GM23338 (cell line): ENCODE measurements around the gene TMED3. TPM values are rescaled to one million over a fixed set of nuclear protein-coding genes. Genes with fewer than 3 reads are reported as not detected.

ENCODE experiments used
- ATAC-seq: fragments of 200-7000 bp; cut with Tn5 transposase; 3 replicates; pipeline ENCODE4 v1.9.1; 2020
- DNase-seq: peaks from one replicate; pipeline ENCODE4 v3.0.0-alpha.2; 2015; ENCODE audit warnings: low spot score
- H2AFZ ChIP-seq: fragments of 200-600 bp; sonication (generic); 2 replicates; pipeline ENCODE4 v1.8.0; 2016; ENCODE audit warnings: antibody characterized with exemption, mild to moderate bottlenecking, moderate library complexity
- H3F3A ChIP-seq: fragments of 200-600 bp; sonication (generic); replicated peaks from 2 replicates; pipeline ENCODE4 v1.8.0; 2017; ENCODE audit warnings: antibody characterized with exemption, mixed run types, low read depth
- H3K27ac ChIP-seq: fragments of 200-600 bp; sonication (generic); 2 replicates; pipeline ENCODE4 v1.6.1; 2016; ENCODE audit warnings: low read depth
- H3K27me3 ChIP-seq: fragments of 200-600 bp; sonication (generic); 2 replicates; pipeline ENCODE4 v1.8.0; 2016; ENCODE audit warnings: mild to moderate bottlenecking, mixed run types, moderate library complexity; ENCODE audit not compliant: insufficient read depth
- H3K36me3 ChIP-seq: fragments of 200-600 bp; sonication (generic); 2 replicates; pipeline ENCODE4 v1.8.0; 2016; ENCODE audit warnings: mild to moderate bottlenecking; ENCODE audit not compliant: insufficient read depth
- H3K4me1 ChIP-seq: fragments of 200-600 bp; sonication (generic); 2 replicates; pipeline ENCODE4 v1.8.0; 2016; ENCODE audit warnings: mild to moderate bottlenecking, moderate library complexity; ENCODE audit not compliant: insufficient read depth
- H3K4me2 ChIP-seq: fragments of 200-600 bp; sonication (generic); 2 replicates; pipeline ENCODE4 v1.7.1; 2017; ENCODE audit warnings: mixed run types
- H3K4me3 ChIP-seq: fragments of 200-600 bp; sonication (generic); 2 replicates; pipeline ENCODE4 v1.6.1; 2016; ENCODE audit warnings: mixed run types
- H3K79me2 ChIP-seq: fragments of 200-600 bp; sonication (generic); replicated peaks from 2 replicates; pipeline ENCODE4 v1.8.0; 2017; ENCODE audit warnings: mild to moderate bottlenecking; ENCODE audit not compliant: insufficient read depth
- H3K9me2 ChIP-seq: fragments of 200-600 bp; sonication (generic); 2 replicates; pipeline ENCODE4 v1.8.0; 2017; ENCODE audit not compliant: insufficient read depth
- H4K20me1 ChIP-seq: fragments of 200-600 bp; sonication (generic); replicated peaks from 2 replicates; pipeline ENCODE4 v1.8.0; 2017; ENCODE audit warnings: mild to moderate bottlenecking; ENCODE audit not compliant: insufficient read depth
- H3K27ac Mint-ChIP-seq: 2 replicates; pipeline ENCODE4 v1.8.0; 2020; ENCODE audit warnings: inconsistent platforms, mild to moderate bottlenecking, moderate library complexity, mixed read lengths
- H3K27me3 Mint-ChIP-seq: 3 replicates; pipeline ENCODE4 v1.8.0; 2022; ENCODE audit warnings: low read depth, mild to moderate bottlenecking, moderate library complexity, mixed read lengths, inconsistent platforms; ENCODE audit not compliant: insufficient read depth, poor library complexity
- H3K36me3 Mint-ChIP-seq: 3 replicates; pipeline ENCODE4 v1.8.0; 2021; ENCODE audit warnings: low read depth, mild to moderate bottlenecking, inconsistent platforms, moderate library complexity, mixed read lengths
- H3K4me1 Mint-ChIP-seq: 3 replicates; pipeline ENCODE4 v1.8.0; 2020; ENCODE audit warnings: mild to moderate bottlenecking, inconsistent platforms, mixed read lengths
- H3K4me3 Mint-ChIP-seq: 3 replicates; pipeline ENCODE4 v1.8.0; 2021; ENCODE audit warnings: moderate library complexity, mild to moderate bottlenecking, inconsistent platforms, mixed read lengths
- H3K9me3 Mint-ChIP-seq: 3 replicates; pipeline ENCODE4 v1.8.0; 2020; ENCODE audit warnings: moderate library complexity, mild to moderate bottlenecking, inconsistent platforms, mixed read lengths
- CTCF ChIP-seq, 2 experiments: fragments of 200-600 bp in 1 of 2; sonication (generic) in 1 of 2; conservative IDR thresholded peaks; 2 replicates each; pipeline versions ENCODE4 v1.5.1 to v1.6.1; 2016 to 2017; ENCODE audit warnings: antibody characterized with exemption in 2 of 2, low read depth in 2 of 2, mild to moderate bottlenecking in 2 of 2, moderate library complexity in 1 of 2
- ETS1 ChIP-seq: IDR thresholded peaks from 2 replicates; pipeline ENCODE4 v1.6.1; 2016; ENCODE audit warnings: antibody characterized with exemption
- JUNB ChIP-seq: IDR thresholded peaks from one replicate; pipeline ENCODE4 v1.6.1; 2016; ENCODE audit warnings: antibody characterized with exemption; ENCODE audit not compliant: unreplicated experiment
- NANOG ChIP-seq: IDR thresholded peaks from 2 replicates; pipeline ENCODE4 v1.6.1; 2016; ENCODE audit warnings: antibody characterized with exemption, borderline replicate concordance
- POLR2AphosphoS5 ChIP-seq: IDR thresholded peaks from 2 replicates; pipeline ENCODE4 v1.6.1; 2016; ENCODE audit warnings: antibody characterized with exemption, low read depth
- REST ChIP-seq: IDR thresholded peaks from one replicate; pipeline ENCODE4 v1.6.1; 2018; ENCODE audit warnings: antibody characterized with exemption; ENCODE audit not compliant: unreplicated experiment
- STAT1 ChIP-seq: IDR thresholded peaks from one replicate; pipeline ENCODE4 v1.6.1; 2016; ENCODE audit warnings: antibody characterized with exemption; ENCODE audit not compliant: unreplicated experiment
- ZNF114 ChIP-seq: fragments of 250-450 bp; sonication (Bioruptor Pico); IDR thresholded peaks from 2 replicates; pipeline ENCODE4 v1.5.0; 2020; ENCODE audit warnings: mild to moderate bottlenecking, moderate library complexity
- polyA plus RNA-seq: library from polyadenylated mRNA; unstranded; fragments of >200 nt; fragmentation: Nextera tagmentation; extraction: Ambion mirVana; gene quantifications from 2 replicates; pipeline ENCODE4 v1.2.1, GENCODE V29; 2016
- total RNA-seq: library from RNA; depleted of rRNA; stranded (reverse); fragments of >200 nt; shearing (Covaris generic); gene quantifications from 2 replicates; pipeline ENCODE4 v1.2.3, GENCODE V29; 2014

Gene TMED3
- total and polyA plus RNA-seq, 2 experiments from 2014 or later = 33.7 to 49.2 TPM

GRCh38 chr15:79337591-79337990, 26.7 kb downstream of the TMED3 start (continued):
- TF ChIP-seq REST (no peak), ZNF114 (CRISPR knock-in tag) (no peak), POLR2AphosphoS5 (no peak), CTCF (conservative IDR thresholded peaks at IDR 0.05; ENCODE audit: low read depth in 2 of 2) (no peak), NANOG (no peak), ETS1 (no peak), JUNB (no peak)

GRCh38 chr15:79339588-79340314, 28.8 kb downstream of the TMED3 start:
- peaks cover 5% of the 10 kb centered on the region for H3K27me3 Mint-ChIP-seq
- H3K4me1 Mint-ChIP-seq = 0 out of 3 replicates have a peak, but pooled peaks cover 3% of the 10 kb centered on the region
- no peak overlapping the region for H3K27ac ChIP-seq
- no peaks in the 10 kb centered on the region for H3K4me1 ChIP-seq
- peak; percentile 78 for DNase-seq
- H4K20me1 ChIP-seq = no peaks in the 10 kb centered on the region
- H3K9me3 Mint-ChIP-seq = peaks cover 12% of the 10 kb centered on the region
- H3K27ac Mint-ChIP-seq = no peak overlapping the region
- H3K4me3 Mint-ChIP-seq = no peak overlapping the region
- peaks cover 6% of the 10 kb centered on the region; the same call in 2 of the 3 replicates for H3K36me3 Mint-ChIP-seq
- no peak overlapping the region for H3K4me3 ChIP-seq
- H3K79me2 ChIP-seq = no peaks in the 10 kb centered on the region
- H2AFZ ChIP-seq = no peak overlapping the region
- no peaks in the 10 kb centered on the region for H3K27me3 ChIP-seq
- H3K36me3 ChIP-seq = no peaks in the 10 kb centered on the region
- H3F3A ChIP-seq = no peaks in the 10 kb centered on the region
- H3K4me2 ChIP-seq = no peak overlapping the region
- H3K9me2 ChIP-seq = no peaks in the 10 kb centered on the region
- ATAC-seq = peak; percentile 72
- TF ChIP-seq ZNF114 (CRISPR knock-in tag) = no peak
- no peak for TF ChIP-seq STAT1
- TF ChIP-seq CTCF (conservative IDR thresholded peaks at IDR 0.05; ENCODE audit: low read depth in 2 of 2) = peak; percentile 78 to 90
- no peak for TF ChIP-seq REST
- no peak for TF ChIP-seq POLR2AphosphoS5
